CD4-positive, alpha-beta T cell (primary cell): ENCODE results near the gene INSRR. TPM values are rescaled to one million over a fixed set of nuclear protein-coding genes. Genes with fewer than 3 reads are reported as not detected.
A peak's percentile ranks its signal among the peaks of the same experiment; 100 is the strongest.

Experiments
- ATAC-seq: fragments of 200-7000 bp; cut with Tn5 transposase; one replicate; pipeline ENCODE4 v1.10.0; 2022; ENCODE audit warnings: mild to moderate bottlenecking; ENCODE audit not compliant: poor library complexity
- CTCF ChIA-PET: fragments of 350-600 bp; sonication (Branson Sonifier 250); formaldehyde crosslinking; loops from one replicate; lab custom pipeline; 2021; ENCODE audit warnings: antibody characterized with exemption, inconsistent platforms; lab: Charles Lee
- POLR2A ChIA-PET: fragments of 350-600 bp; sonication (Branson Sonifier 250); formaldehyde crosslinking; loops from one replicate; lab custom pipeline; 2021; ENCODE audit warnings: antibody characterized with exemption, inconsistent platforms; lab: Charles Lee
- DNase-seq, 14 experiments: peaks; one replicate each; pipeline ENCODE4 v3.0.0-alpha.2; 2013 to 2020; ENCODE audit warnings: mixed read lengths in 2 of 14
- H3K27ac ChIP-seq, 2 donors: one replicate each; pipeline versions ENCODE4 v1.5.1 to v1.7.0; 2013; ENCODE audit warnings: low read length in 2 of 2, low read depth in 1 of 2, mild to moderate bottlenecking in 1 of 2
- H3K27me3 ChIP-seq, 2 experiments: 1 replicate in 1 of 2; 2 replicates in 1 of 2; pipeline versions ENCODE4 v1.6.1 to v1.7.0; 2013; ENCODE audit warnings: low read length in 2 of 2, control low read depth in 1 of 2, mild to moderate bottlenecking in 1 of 2, moderate library complexity in 1 of 2; ENCODE audit not compliant: insufficient read depth in 2 of 2, control insufficient read depth in 1 of 2
- H3K36me3 ChIP-seq: one replicate; pipeline ENCODE4 v1.6.1; 2013; ENCODE audit warnings: low read length, control low read depth; ENCODE audit not compliant: insufficient read depth
- H3K4me1 ChIP-seq: one replicate; pipeline ENCODE4 v1.6.1; 2013; ENCODE audit warnings: low read length, control low read depth; ENCODE audit not compliant: insufficient read depth
- H3K4me3 ChIP-seq: one replicate; pipeline ENCODE4 v1.5.1; 2013; ENCODE audit warnings: mild to moderate bottlenecking, low read length, moderate library complexity
- H3K9me3 ChIP-seq, 2 experiments: 1 replicate in 1 of 2; 2 replicates in 1 of 2; pipeline versions ENCODE4 v1.6.1 to v1.7.0; 2013; ENCODE audit warnings: low read length in 2 of 2, mild to moderate bottlenecking in 2 of 2, control low read depth in 1 of 2, moderate library complexity in 1 of 2; ENCODE audit not compliant: control insufficient read depth in 1 of 2, insufficient read depth in 1 of 2
- H3K27ac Mint-ChIP-seq: one replicate; pipeline ENCODE4 v1.8.0; 2020; ENCODE audit warnings: mixed read lengths
- H3K27me3 Mint-ChIP-seq: one replicate; pipeline ENCODE4 v1.8.0; 2021; ENCODE audit warnings: mixed read lengths
- H3K36me3 Mint-ChIP-seq: one replicate; pipeline ENCODE4 v1.8.0; 2021; ENCODE audit warnings: low read depth, mixed read lengths
- H3K4me1 Mint-ChIP-seq: one replicate; pipeline ENCODE4 v1.8.0; 2021; ENCODE audit warnings: low read depth, mixed read lengths
- H3K4me3 Mint-ChIP-seq: one replicate; pipeline ENCODE4 v1.8.0; 2020; ENCODE audit warnings: mild to moderate bottlenecking, mixed read lengths
- H3K9me3 Mint-ChIP-seq: one replicate; pipeline ENCODE4 v1.8.0; 2020; ENCODE audit warnings: mixed read lengths
- CTCF ChIP-seq: fragments of 200-600 bp; IDR thresholded peaks from one replicate; pipeline ENCODE4 v1.8.0; 2022; ENCODE audit warnings: antibody characterized with exemption, mild to moderate bottlenecking
- intact Hi-C, 2 experiments: fragments of 100-400 bp; cut with DNase I in 1 of 2; cut with micrococcal nuclease in 1 of 2; formaldehyde crosslinking; loops; one replicate each; pipeline versions ENCODE4 v1.15.1 to v1.9.0; 2023 to 2025; cut with DNase I, micrococcal nuclease
- polyA plus RNA-seq, 2 donors: library from polyadenylated mRNA; unstranded; fragments of 120-200 nt; gene quantifications; one replicate each; pipeline ENCODE4 v1.2.1, GENCODE V29; 2013
- total RNA-seq, 174 experiments: library from RNA in 2 of 174; stranded (reverse) in 2 of 174; gene quantifications; one replicate each; pipeline ENCODE4 v1.2.3 and lab custom pipeline; 2021 to 2026

Gene INSRR
- not detected for total RNA-seq
- not detected for polyA plus RNA-seq (2013, experiment 1 of 2)
- polyA plus RNA-seq (2013, experiment 2 of 2) = 0.03 TPM
- total RNA-seq (lab: John Stamatoyannopoulos, UW) = 0 to 0.76 (median 0.11) reads per million in 172 experiments

- intact Hi-C loops = no loop called here
- no peak within 1 kb of the TSS for H3K27ac Mint-ChIP-seq
- peak within 1 kb of the TSS; percentile 52 for H3K4me3 ChIP-seq
- H3K27me3 Mint-ChIP-seq = peaks cover 64% of the 10 kb centered on the region
- ATAC-seq = no peak
- no peaks in the 10 kb centered on the region for H3K36me3 ChIP-seq
- CTCF ChIA-PET = interaction anchor here (1.2 to 3.5 kb wide), 10 partner anchors 11 to 170 kb away, joined by 4 to 87 read pairs (median 12); partner anchors contain the start of genes ISG20L2 and METTL25B
- no peak within 1 kb of the TSS for H3K27ac ChIP-seq
- no peak for TF ChIP-seq CTCF
- peaks cover 28% of the 10 kb centered on the region for H3K4me1 Mint-ChIP-seq
- H3K4me3 Mint-ChIP-seq = peak within 1 kb of the TSS; percentile 81
- H3K9me3 Mint-ChIP-seq = no peaks in the 10 kb centered on the region
- POLR2A ChIA-PET = interaction anchor here (0.5 to 2.9 kb wide), 7 partner anchors 10 to 133 kb away, joined by 3 to 20 read pairs (median 8); partner anchors contain the start of gene SH2D2A
- H3K36me3 Mint-ChIP-seq = no peaks in the 10 kb centered on the region
- no peak for DNase-seq
- H3K9me3 ChIP-seq = peaks cover 0 to 7% of the 10 kb centered on the region in 2 experiments
- H3K4me1 ChIP-seq = peaks cover 29% of the 10 kb centered on the region
- peaks cover 49 to 57% of the 10 kb centered on the region in 2 experiments for H3K27me3 ChIP-seq
Measured at GRCh38 chr1:156858959-156859522, at the start of gene INSRR. INSRR (minus strand) TSS chr1:156859117; CDS start chr1:156858621, 496 bp downstream.

- peaks cover 0 to 18% of the 10 kb centered on the region in 2 experiments for H3K9me3 ChIP-seq
- H3K4me1 Mint-ChIP-seq = no peaks in the 10 kb centered on the region
- DNase-seq = no peak
- ChIA-PET POLR2A (no interaction called here), CTCF (no interaction called here)
- H3K36me3 Mint-ChIP-seq = no peaks in the 10 kb centered on the region
- H3K27me3 ChIP-seq = peaks cover 0 to 5% of the 10 kb centered on the region in 2 experiments
- no peak for TF ChIP-seq CTCF
- H3K4me3 ChIP-seq = no peak overlapping the region
- no peaks in the 10 kb centered on the region for H3K9me3 Mint-ChIP-seq
- no peak overlapping the region for H3K27ac Mint-ChIP-seq
- no peaks in the 10 kb centered on the region for H3K4me1 ChIP-seq
- no peak overlapping the region for H3K27ac ChIP-seq
- intact Hi-C loops = no loop called here
- H3K4me3 Mint-ChIP-seq = no peak overlapping the region
- no peaks in the 10 kb centered on the region for H3K36me3 ChIP-seq
- peaks cover 17% of the 10 kb centered on the region for H3K27me3 Mint-ChIP-seq
- ATAC-seq = no peak
Measured at GRCh38 chr1:156908541-156908940, 49.6 kb upstream of the INSRR start.

- CTCF ChIA-PET = no interaction called here
Measured at GRCh38 chr1:156906206-156906906, 47.4 kb upstream of the INSRR start.

More at GRCh38 chr1:156906206-156906906, 47.4 kb upstream of the INSRR start:
- no peaks in the 10 kb centered on the region for H3K4me1 Mint-ChIP-seq
- Histone ChIP-seq H3K4me3 (no peak overlapping the region), H3K36me3 (no peaks in the 10 kb centered on the region), H3K27ac (no peak overlapping the region), H3K4me1 (no peaks in the 10 kb centered on the region), H3K9me3 (peaks cover 0 to 18% of the 10 kb centered on the region in 2 experiments), H3K27me3 (peaks cover 0 to 5% of the 10 kb centered on the region in 2 experiments)
- no peaks in the 10 kb centered on the region for H3K36me3 Mint-ChIP-seq
- POLR2A ChIA-PET = no interaction called here
- peaks cover 8% of the 10 kb centered on the region for H3K27me3 Mint-ChIP-seq
- H3K9me3 Mint-ChIP-seq = no peaks in the 10 kb centered on the region
- intact Hi-C loops = no loop called here
- DNase-seq (no peak), ATAC-seq (no peak)
- no peak overlapping the region for H3K27ac Mint-ChIP-seq
- H3K4me3 Mint-ChIP-seq = no peak overlapping the region
- TF ChIP-seq CTCF = no peak
